ENCODE data around the gene RAVER2. TPM values are rescaled to one million over a fixed set of nuclear protein-coding genes. Genes with fewer than 3 reads are reported as not detected.
"Not testable (repeated sequence)": the region's sequence is repeated elsewhere in the genome, so short reads cannot be mapped to it uniquely, and the experiment has no call there.

RAVER2 gene
- total RNA-seq, 2 donors from 2014 or later: 0.81 to 1.6 TPM

GRCh38 chr1:64733581-64734286 lies 11.1 kb upstream of the RAVER2 start:
- peaks cover 0 to 6% of the 10 kb centered on the region in 2 donors for H3K27me3 Mint-ChIP-seq
- no peaks in the 10 kb centered on the region for H3K4me1 Mint-ChIP-seq (ENCODE audit: low read depth in 2 of 2)
- H3K27ac Mint-ChIP-seq: no peak overlapping the region
- ATAC-seq (no peak), DNase-seq (ENCODE audit: low spot score) (no peak)
- H3K9me3 Mint-ChIP-seq: no peaks in the 10 kb centered on the region
- no peaks in the 10 kb centered on the region for H3K36me3 Mint-ChIP-seq
- H3K4me3 Mint-ChIP-seq: no peak overlapping the region

GRCh38 chr1:64734287-64734652 lies 10.6 kb upstream of the RAVER2 start:
- no peak overlapping the region for H3K27ac Mint-ChIP-seq

GRCh38 chr1:64740687-64741086 lies 4.2 kb upstream of the RAVER2 start:
- not testable (repeated sequence) for H3K9me3 Mint-ChIP-seq; H3K4me1 Mint-ChIP-seq (ENCODE audit: low read depth in 2 of 2); H3K27ac Mint-ChIP-seq; ATAC-seq; H3K36me3 Mint-ChIP-seq; DNase-seq (ENCODE audit: low spot score); H3K4me3 Mint-ChIP-seq
- peaks cover 9 to 16% of the 10 kb centered on the region in 2 donors for H3K27me3 Mint-ChIP-seq

More at GRCh38 chr1:64734287-64734652, 10.6 kb upstream of the RAVER2 start:
- ATAC-seq (no peak), DNase-seq (ENCODE audit: low spot score) (no peak)
- H3K4me1 Mint-ChIP-seq (ENCODE audit: low read depth in 2 of 2): no peaks in the 10 kb centered on the region
- peaks cover 0 to 3% of the 10 kb centered on the region in 2 donors for H3K27me3 Mint-ChIP-seq
- H3K36me3 Mint-ChIP-seq: no peaks in the 10 kb centered on the region
- no peak overlapping the region for H3K4me3 Mint-ChIP-seq
- no peaks in the 10 kb centered on the region for H3K9me3 Mint-ChIP-seq

GRCh38 chr1:64743954-64744491 lies 852 bp upstream of the RAVER2 start:
- Mint-ChIP-seq H3K27ac (no peak overlapping the region), H3K4me1 (ENCODE audit: low read depth in 2 of 2) (peaks cover 7 to 8% of the 10 kb centered on the region in 2 donors), H3K36me3 (no peaks in the 10 kb centered on the region), H3K9me3 (no peaks in the 10 kb centered on the region), H3K4me3 (peak overlapping the region; percentile 70), H3K27me3 (peaks cover 9 to 16% of the 10 kb centered on the region in 2 donors)
- no peak for ATAC-seq
- no peak for DNase-seq (ENCODE audit: low spot score)

GRCh38 chr1:64745181-64745985 lies 508 bp downstream of the RAVER2 start:
- H3K4me1 Mint-ChIP-seq (ENCODE audit: low read depth in 2 of 2): peaks cover 7 to 8% of the 10 kb centered on the region in 2 donors
- H3K9me3 Mint-ChIP-seq: no peaks in the 10 kb centered on the region
- no peak overlapping the region for H3K27ac Mint-ChIP-seq
- DNase-seq (ENCODE audit: low spot score): no peak
- peaks cover 5 to 16% of the 10 kb centered on the region in 2 donors for H3K27me3 Mint-ChIP-seq
- peak; percentile 62 to 72 for ATAC-seq
- H3K4me3 Mint-ChIP-seq: peak overlapping the region; percentile 54
- no peaks in the 10 kb centered on the region for H3K36me3 Mint-ChIP-seq

- Mint-ChIP-seq H3K4me1 (ENCODE audit: low read depth in 2 of 2) (peaks cover 7 to 8% of the 10 kb centered on the region in 2 donors), H3K27me3 (peaks cover 5 to 16% of the 10 kb centered on the region in 2 donors), H3K9me3 (no peaks in the 10 kb centered on the region), H3K4me3 (peak overlapping the region; percentile 54), H3K36me3 (no peaks in the 10 kb centered on the region), H3K27ac (peak overlapping the region in 1 of 2 donors; percentile 9)
- ATAC-seq: no peak
- no peak for DNase-seq (ENCODE audit: low spot score)
These were observed 1.4 kb downstream of the RAVER2 start for GRCh38 chr1:64745986-64746940.

GRCh38 chr1:64748222-64748621 lies 3.3 kb downstream of the RAVER2 start:
- Mint-ChIP-seq H3K4me1 (ENCODE audit: low read depth in 2 of 2) (peaks cover 7 to 8% of the 10 kb centered on the region in 2 donors), H3K27me3 (peaks cover 8 to 12% of the 10 kb centered on the region in 2 donors)

GRCh38 chr1:64748706-64749105 lies 3.8 kb downstream of the RAVER2 start:
- no peak overlapping the region for H3K4me3 Mint-ChIP-seq
- ATAC-seq (no peak), DNase-seq (ENCODE audit: low spot score) (no peak)
- H3K27ac Mint-ChIP-seq: no peak overlapping the region
- no peaks in the 10 kb centered on the region for H3K9me3 Mint-ChIP-seq
- no peaks in the 10 kb centered on the region for H3K36me3 Mint-ChIP-seq
- peaks cover 6 to 7% of the 10 kb centered on the region in 2 donors for H3K4me1 Mint-ChIP-seq (ENCODE audit: low read depth in 2 of 2)
- H3K27me3 Mint-ChIP-seq: peaks cover 7 to 8% of the 10 kb centered on the region in 2 donors

More at GRCh38 chr1:64748222-64748621, 3.3 kb downstream of the RAVER2 start:
- DNase-seq (ENCODE audit: low spot score) (no peak), ATAC-seq (no peak)
- H3K27ac Mint-ChIP-seq: no peak overlapping the region
- no peaks in the 10 kb centered on the region for H3K9me3 Mint-ChIP-seq
- H3K36me3 Mint-ChIP-seq: no peaks in the 10 kb centered on the region
- no peak overlapping the region for H3K4me3 Mint-ChIP-seq

GRCh38 chr1:64750092-64750491 lies 5.2 kb downstream of the RAVER2 start:
- Mint-ChIP-seq H3K36me3 (no peaks in the 10 kb centered on the region), H3K27me3 (peaks cover 0 to 3% of the 10 kb centered on the region in 2 donors), H3K4me3 (no peak overlapping the region), H3K27ac (no peak overlapping the region), H3K4me1 (ENCODE audit: low read depth in 2 of 2) (no peaks in the 10 kb centered on the region), H3K9me3 (no peaks in the 10 kb centered on the region)
- no peak for DNase-seq (ENCODE audit: low spot score)
- ATAC-seq: no peak

- Mint-ChIP-seq H3K36me3 (no peaks in the 10 kb centered on the region), H3K4me3 (no peak overlapping the region), H3K9me3 (no peaks in the 10 kb centered on the region)
These were observed 6.0 kb downstream of the RAVER2 start for GRCh38 chr1:64750875-64751274.

GRCh38 chr1:64754173-64754572 lies 9.3 kb downstream of the RAVER2 start:
- H3K27me3 Mint-ChIP-seq: peaks cover 0 to 12% of the 10 kb centered on the region in 2 donors
- DNase-seq (ENCODE audit: low spot score): no peak
- no peak overlapping the region for H3K4me3 Mint-ChIP-seq
- no peaks in the 10 kb centered on the region for H3K36me3 Mint-ChIP-seq
- ATAC-seq: no peak
- no peak overlapping the region for H3K27ac Mint-ChIP-seq
- no peaks in the 10 kb centered on the region for H3K9me3 Mint-ChIP-seq
- no peaks in the 10 kb centered on the region for H3K4me1 Mint-ChIP-seq (ENCODE audit: low read depth in 2 of 2)

More at GRCh38 chr1:64750875-64751274, 6.0 kb downstream of the RAVER2 start:
- peaks cover 0 to 8% of the 10 kb centered on the region in 2 donors for H3K27me3 Mint-ChIP-seq
- no peak for DNase-seq (ENCODE audit: low spot score)
- H3K27ac Mint-ChIP-seq: no peak overlapping the region
- H3K4me1 Mint-ChIP-seq (ENCODE audit: low read depth in 2 of 2): no peaks in the 10 kb centered on the region
- ATAC-seq: no peak

- no peak overlapping the region for H3K4me3 Mint-ChIP-seq
These were observed 10.5 kb downstream of the RAVER2 start for GRCh38 chr1:64755361-64755760.

GRCh38 chr1:64756770-64757169 lies 11.9 kb downstream of the RAVER2 start:
- Mint-ChIP-seq H3K27me3 (peaks cover 0 to 12% of the 10 kb centered on the region in 2 donors), H3K27ac (no peak overlapping the region), H3K4me1 (ENCODE audit: low read depth in 2 of 2) (no peaks in the 10 kb centered on the region), H3K4me3 (no peak overlapping the region), H3K36me3 (no peaks in the 10 kb centered on the region), H3K9me3 (no peaks in the 10 kb centered on the region)
- DNase-seq (ENCODE audit: low spot score): no peak
- no peak for ATAC-seq

More at GRCh38 chr1:64755361-64755760, 10.5 kb downstream of the RAVER2 start:
- H3K36me3 Mint-ChIP-seq: no peaks in the 10 kb centered on the region
- no peak overlapping the region for H3K27ac Mint-ChIP-seq
- ATAC-seq: no peak
- H3K9me3 Mint-ChIP-seq: no peaks in the 10 kb centered on the region
- no peak for DNase-seq (ENCODE audit: low spot score)
- peaks cover 0 to 12% of the 10 kb centered on the region in 2 donors for H3K27me3 Mint-ChIP-seq
- H3K4me1 Mint-ChIP-seq (ENCODE audit: low read depth in 2 of 2): no peaks in the 10 kb centered on the region
